HCT116 (cell line): ENCODE results near the gene PLG. TPM values are rescaled to one million over a fixed set of nuclear protein-coding genes. Genes with fewer than 3 reads are reported as not detected.
"Not testable (repeated sequence)": the region's sequence is repeated elsewhere in the genome, so short reads cannot be mapped to it uniquely, and the experiment has no call there.

Experiments used
- ATAC-seq: fragments of 200-7000 bp; cut with Tn5 transposase; 2 replicates; pipeline ENCODE4 v1.9.1; 2020; ENCODE audit warnings: mild to moderate bottlenecking, moderate library complexity
- BruUV-seq: library from RNA; stranded (reverse); fragments of 400-500 nt; replicated peaks from 2 replicates; lab custom pipeline; 2021; lab: Mats Ljungman, UMichigan
- CTCF ChIA-PET: fragments of 300-600 bp; sonication (Branson Sonifier 250); formaldehyde crosslinking; loops from one replicate; lab custom pipeline; 2021; ENCODE audit warnings: antibody characterized with exemption; lab: Charles Lee
- POLR2A ChIA-PET: fragments of 300-600, 350-600 bp; sonication (Branson Sonifier 250); formaldehyde crosslinking; loops from one replicate; lab custom pipeline; 2021; ENCODE audit warnings: antibody characterized with exemption; lab: Charles Lee
- RAD21 ChIA-PET, 2 experiments: fragments of 300-600 bp; sonication (Branson Sonifier 250); formaldehyde crosslinking; loops; one replicate each; lab custom pipeline; 2023; ENCODE audit warnings: low total read pairs in 2 of 2; ENCODE audit not compliant: uncharacterized antibody in 2 of 2, unreplicated experiment in 2 of 2, low non-redundant PET in 1 of 2; lab: Charles Lee
- DNase-seq: peaks from one replicate; pipeline ENCODE4 v3.0.0-alpha.2; 2010; ENCODE audit warnings: low read depth, low spot score
- H2AFZ ChIP-seq: fragments of 200-600 bp; shearing (Covaris generic), sonication (generic); 2 replicates; pipeline ENCODE4 v1.6.1; 2017; ENCODE audit warnings: low read depth, mixed run types, mixed read lengths, antibody characterized with exemption, low read length; ENCODE audit not compliant: poor library complexity, severe bottlenecking
- H3K27ac ChIP-seq: 2 replicates; pipeline ENCODE4 v1.5.1; 2012; ENCODE audit warnings: low read depth, low read length
- H3K27me3 ChIP-seq: fragments of 200-600 bp; sonication (generic); 2 replicates; pipeline ENCODE4 v1.6.1; 2016; ENCODE audit warnings: mixed run types, low read length, mixed read lengths; ENCODE audit not compliant: insufficient read depth
- H3K36me3 ChIP-seq, 2 experiments: fragments of 200-500 bp in 1 of 2; fragments of 200-600 bp in 1 of 2; sonication (Bioruptor generic) in 1 of 2; sonication (generic) in 1 of 2; 2 replicates each; pipeline versions ENCODE4 v1.5.1 to v1.6.1; 2014 to 2016; ENCODE audit warnings: low read length in 2 of 2, inconsistent platforms in 1 of 2, mixed read lengths in 1 of 2, mixed run types in 1 of 2; ENCODE audit not compliant: insufficient read depth in 2 of 2, control insufficient read depth in 1 of 2
- H3K4me1 ChIP-seq, 2 experiments: fragments of 200-600 bp in 1 of 2; sonication (generic) in 1 of 2; 2 replicates each; pipeline versions ENCODE4 v1.5.1 to v1.6.1; 2012 to 2017; ENCODE audit warnings: low read length in 2 of 2, inconsistent platforms in 1 of 2, mild to moderate bottlenecking in 1 of 2, mixed read lengths in 1 of 2, mixed run types in 1 of 2, moderate library complexity in 1 of 2; ENCODE audit not compliant: insufficient read depth in 2 of 2, control insufficient read depth in 1 of 2
- H3K4me2 ChIP-seq: fragments of 200-600 bp; sonication (generic); 2 replicates; pipeline ENCODE4 v1.6.1; 2017; ENCODE audit warnings: mixed run types, low read length, mixed read lengths
- H3K4me3 ChIP-seq, 2 experiments: fragments of 200-600 bp in 1 of 2; sonication (generic) in 1 of 2; replicated peaks in 1 of 2; 2 replicates each; pipeline ENCODE4 v1.5.1; 2011 to 2016; ENCODE audit warnings: low read length in 2 of 2, control low read depth in 1 of 2, low read depth in 1 of 2, mild to moderate bottlenecking in 1 of 2, mixed read lengths in 1 of 2, mixed run types in 1 of 2
- H3K79me2 ChIP-seq: fragments of 200-600 bp; sonication (generic); 2 replicates; pipeline ENCODE4 v1.6.1; 2017; ENCODE audit warnings: mild to moderate bottlenecking, mixed run types, low read length, moderate library complexity, mixed read lengths; ENCODE audit not compliant: insufficient read depth
- H3K9ac ChIP-seq: fragments of 200-600 bp; sonication (generic); 2 replicates; pipeline ENCODE4 v1.6.1; 2016; ENCODE audit warnings: low read length, mixed read lengths
- H3K9me2 ChIP-seq: fragments of 200-600 bp; sonication (generic), shearing (Covaris generic); 2 replicates; pipeline ENCODE4 v1.6.1; 2017; ENCODE audit warnings: mixed run types, mild to moderate bottlenecking, moderate library complexity; ENCODE audit not compliant: insufficient read depth
- H3K9me3 ChIP-seq, 2 experiments: fragments of 200-500 bp in 1 of 2; fragments of 200-600 bp in 1 of 2; sonication (Bioruptor generic) in 1 of 2; sonication (generic) in 1 of 2; 2 replicates each; pipeline ENCODE4 v1.6.1; 2014 to 2017; ENCODE audit warnings: low read length in 2 of 2, mixed read lengths in 2 of 2, inconsistent platforms in 1 of 2, low read depth in 1 of 2, mild to moderate bottlenecking in 1 of 2, mixed run types in 1 of 2, moderate library complexity in 1 of 2; ENCODE audit not compliant: control insufficient read depth in 1 of 2, insufficient read depth in 1 of 2
- H4K20me1 ChIP-seq: fragments of 200-600 bp; sonication (generic), shearing (Covaris generic); 2 replicates; pipeline ENCODE4 v1.6.1; 2017; ENCODE audit warnings: mixed run types, mild to moderate bottlenecking, moderate library complexity; ENCODE audit not compliant: insufficient read depth
- CBX3 ChIP-seq: IDR thresholded peaks from 2 replicates; pipeline ENCODE4 v1.6.1; 2012; ENCODE audit warnings: low read depth
- CEBPB ChIP-seq: IDR thresholded peaks from 2 replicates; pipeline ENCODE4 v1.6.1; 2012; ENCODE audit warnings: low read depth
- ELF1 ChIP-seq: IDR thresholded peaks from 2 replicates; pipeline ENCODE4 v1.6.1; 2012; ENCODE audit warnings: low read depth, borderline replicate concordance
- EZH2 ChIP-seq: fragments of 200-600 bp; sonication (generic); IDR thresholded peaks from 2 replicates; pipeline ENCODE4 v1.6.1; 2017; ENCODE audit warnings: antibody characterized with exemption, mixed run types
- FOSL1 ChIP-seq: IDR thresholded peaks from 2 replicates; pipeline ENCODE4 v1.6.1; 2012; ENCODE audit warnings: low read depth
- MAX ChIP-seq: IDR thresholded peaks from 2 replicates; pipeline ENCODE4 v1.6.1; 2012
- POLR2AphosphoS5 ChIP-seq: IDR thresholded peaks from 2 replicates; pipeline ENCODE4 v1.6.1; 2011; ENCODE audit warnings: mild to moderate bottlenecking, low read depth, low read length, moderate library complexity
- RAD21 ChIP-seq: IDR thresholded peaks from 2 replicates; pipeline ENCODE4 v1.6.1; 2012; ENCODE audit warnings: low read depth, mild to moderate bottlenecking
- SP1 ChIP-seq: IDR thresholded peaks from 2 replicates; pipeline ENCODE4 v1.6.1; 2012; ENCODE audit warnings: low read depth
- SRF ChIP-seq: IDR thresholded peaks from 2 replicates; pipeline ENCODE4 v1.6.1; 2012; ENCODE audit warnings: low read depth
- TCF7L2 ChIP-seq: IDR thresholded peaks from 2 replicates; pipeline ENCODE4 v1.7.0; 2011; ENCODE audit warnings: borderline replicate concordance, inconsistent platforms; ENCODE audit not compliant: insufficient read depth, insufficient read length; ENCODE audit errors: extremely low read depth
- YY1 ChIP-seq: IDR thresholded peaks from 2 replicates; pipeline ENCODE4 v1.6.1; 2011; ENCODE audit warnings: low read length, low read depth, moderate library complexity, mild to moderate bottlenecking; ENCODE audit not compliant: insufficient replicate concordance; ENCODE audit errors: extremely low read depth
- ZFX ChIP-seq: fragments of 450-650 bp; IDR thresholded peaks from 2 replicates; pipeline ENCODE4 v1.6.1; 2017
- ZNF274 ChIP-seq: fragments of 200-500 bp; sonication (Bioruptor generic); IDR thresholded peaks from 2 replicates; pipeline ENCODE4 v1.6.1; 2014; ENCODE audit warnings: mild to moderate bottlenecking, low read depth, low read length, inconsistent platforms
- intact Hi-C: fragments of 100-400 bp; cut with micrococcal nuclease; formaldehyde crosslinking; loops from 2 replicates; pipeline ENCODE4 v1.10.0; 2022
- total RNA-seq: library from RNA; stranded (reverse); gene quantifications from one replicate; pipeline ENCODE4 v1.2.1, GENCODE V29; 2021; ENCODE audit not compliant: unreplicated experiment

The PLG gene
- total RNA-seq, 1 experiment from 2014 or later, result 0.69 TPM

- H3K27ac ChIP-seq, CTCF ChIA-PET, H3K4me2 ChIP-seq, H3K9me3 ChIP-seq, H3K27me3 ChIP-seq, H3K79me2 ChIP-seq, BruUV-seq, DNase-seq, ATAC-seq, H3K9ac ChIP-seq, RAD21 ChIA-PET, H4K20me1 ChIP-seq, H3K4me3 ChIP-seq, POLR2A ChIA-PET, intact Hi-C loops, H3K9me2 ChIP-seq, H2AFZ ChIP-seq, H3K4me1 ChIP-seq, H3K36me3 ChIP-seq: not testable (repeated sequence)
Observed at GRCh38 chr6:160695622-160696021, 6.4 kb upstream of the PLG start.

- POLR2A ChIA-PET, intact Hi-C loops, RAD21 ChIA-PET, H4K20me1 ChIP-seq, H3K27ac ChIP-seq, H3K4me3 ChIP-seq, H3K27me3 ChIP-seq, ATAC-seq, DNase-seq, H3K9ac ChIP-seq, H3K4me1 ChIP-seq, H3K79me2 ChIP-seq, H3K9me2 ChIP-seq, BruUV-seq, H3K9me3 ChIP-seq, CTCF ChIA-PET, H2AFZ ChIP-seq, H3K36me3 ChIP-seq, H3K4me2 ChIP-seq: not testable (repeated sequence)
Observed at GRCh38 chr6:160696884-160697283, 5.2 kb upstream of the PLG start.

- Histone ChIP-seq H3K27me3 (no peaks in the 10 kb centered on the region), H3K36me3 (no peaks in the 10 kb centered on the region), H3K9me3 (no peaks in the 10 kb centered on the region), H3K4me2 (no peak overlapping the region), H3K9ac (no peak overlapping the region), H4K20me1 (no peaks in the 10 kb centered on the region), H3K4me1 (no peaks in the 10 kb centered on the region), H3K4me3 (no peak overlapping the region), H2AFZ (no peak overlapping the region), H3K27ac (no peak overlapping the region), H3K9me2 (no peaks in the 10 kb centered on the region; the same call in 1 of the 2 replicates), H3K79me2 (no peaks in the 10 kb centered on the region)
- intact Hi-C loops, result no loop called here
- POLR2A ChIA-PET, result interaction anchor here (0.7 kb wide), 1 partner anchor 129 kb away, joined by 3 read pairs; no protein-coding TSS in a partner anchor
- no peak for DNase-seq
- CTCF ChIA-PET, result no interaction called here
- RAD21 ChIA-PET, result no interaction called here
- BruUV-seq, result no TSS peak
- no peak for ATAC-seq
- TF ChIP-seq ZFX (no peak), TCF7L2 (no peak), SP1 (no peak), FOSL1 (no peak), EZH2 (no peak), YY1 (no peak), ZNF274 (no peak), CBX3 (no peak), POLR2AphosphoS5 (no peak), CEBPB (no peak), RAD21 (no peak), SRF (no peak), ELF1 (no peak), MAX (no peak)
Observed at GRCh38 chr6:160697826-160698225, 4.2 kb upstream of the PLG start.
